ENCODE data around the gene STK10. TPM values are rescaled to one million over a fixed set of nuclear protein-coding genes. Genes with fewer than 3 reads are reported as not detected.

The STK10 gene
- total and polyA plus RNA-seq, 2 of the 8 experiments (the other 6 are each of a cell fraction or from before 2014, with no cell fraction given), result 10.5 to 21.4 TPM

DNA sequence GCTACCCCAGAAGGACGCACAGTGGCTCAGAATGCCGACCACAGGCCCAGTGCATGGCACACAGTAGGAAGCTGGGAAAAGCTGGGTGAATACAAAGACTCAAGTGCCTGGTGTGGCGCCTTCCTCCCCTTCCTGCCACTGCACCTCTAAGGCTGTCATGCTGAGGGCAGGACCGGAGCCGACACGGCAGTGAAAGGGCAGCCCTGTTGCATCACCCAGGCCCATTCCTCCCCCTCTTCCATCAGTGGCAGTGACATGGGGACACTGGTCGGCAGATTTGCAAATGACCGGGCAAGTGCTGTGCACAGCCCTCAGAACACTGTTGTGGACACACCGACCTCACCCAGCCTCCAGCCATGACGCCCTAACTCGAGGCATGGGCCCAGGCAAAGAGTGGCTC is 84.0 kb downstream of the STK10 start:
- ChIA-PET POLR2A (ENCODE audit: partially characterized antibody) (interaction anchor here (0.7 to 1.6 kb wide), 4 partner anchors 8 to 179 kb away, joined by 3 to 5 read pairs (median 3); partner anchors contain the start of gene UBTD2), CTCF (ENCODE audit: partially characterized antibody) (interaction anchor here (0.6 to 6.1 kb wide), 15 partner anchors 10 to 683 kb away, joined by 3 to 64 read pairs (median 4); partner anchors contain the start of gene STK10)
- Histone ChIP-seq H3K27ac (ENCODE audit: low read depth, low read length) (no peak overlapping the region), H2BK15ac (ENCODE audit: low read length) (peak overlapping the region; percentile 36; the same call in 1 of the 2 replicates), H4K5ac (ENCODE audit: insufficient read length, low read depth, low read length) (no peak overlapping the region), H3K9ac (replicated peaks in 1 of 4; ENCODE audit: extremely low read depth in 1 of 4, low read depth in 3 of 4, low read length in 3 of 4) (no peak overlapping the region), H2AFZ (ENCODE audit: low read length) (no peak overlapping the region), H4K91ac (replicated peaks; ENCODE audit: insufficient read length, low read length) (peak overlapping the region; percentile 8), H3K4me3 (ENCODE audit: extremely low read depth in 1 of 4, insufficient read depth in 2 of 4, low read depth in 3 of 4, low read length in 4 of 4) (no peak overlapping the region), H4K8ac (ENCODE audit: extremely low read depth, insufficient read depth, low read length) (peak overlapping the region; percentile 21), H3K4ac (replicated peaks; ENCODE audit: insufficient read length, low read depth, low read length) (no peak overlapping the region), H2BK5ac (ENCODE audit: low read depth, low read length) (peak overlapping the region; percentile 28; the same call in 1 of the 2 replicates), H3K9me3 (ENCODE audit: insufficient read depth in 2 of 2, low read depth in 1 of 2, low read length in 1 of 2) (no peaks in the 10 kb centered on the region), H3K23ac (ENCODE audit: insufficient read length) (no peak overlapping the region), H3K36me3 (ENCODE audit: control insufficient read depth in 2 of 4, insufficient read depth in 4 of 4, low read length in 3 of 4) (no peaks in the 10 kb centered on the region), H3K23me2 (ENCODE audit: low read depth, low read length) (no peaks in the 10 kb centered on the region; the same call in 1 of the 2 replicates), H2BK20ac (ENCODE audit: low read length) (0 out of 2 replicates have a peak overlapping the region, but pooled peaks have one; percentile 6), H4K20me1 (replicated peaks in 1 of 2; ENCODE audit: control insufficient read depth in 1 of 2, insufficient read depth in 2 of 2, low read length in 2 of 2) (no peaks in the 10 kb centered on the region), H3K18ac (ENCODE audit: extremely low read depth, low read length) (peak overlapping the region; percentile 79), H3K4me1 (replicated peaks in 1 of 4; ENCODE audit: control insufficient read depth in 3 of 4, insufficient read depth in 4 of 4, low read length in 3 of 4) (peaks cover 0 to 30% (median 15%) of the 10 kb centered on the region in 4 experiments; a peak in 6 of 7 replicates), H3K79me1 (ENCODE audit: low read depth, low read length) (no peaks in the 10 kb centered on the region), H3K27me3 (replicated peaks in 1 of 4; ENCODE audit: control insufficient read depth in 3 of 4, extremely low read depth in 1 of 4, insufficient read depth in 3 of 4, low read length in 3 of 4) (no peaks in the 10 kb centered on the region), H2AK5ac (ENCODE audit: low read depth, low read length) (no peak overlapping the region), H3K4me2 (ENCODE audit: insufficient read depth in 1 of 2, low read depth in 2 of 2, low read length in 2 of 2) (peak overlapping the region in 1 of 2 experiments; percentile 8; a peak in 2 of 4 replicates), H2BK120ac (replicated peaks; ENCODE audit: low read depth, low read length) (no peak overlapping the region), H3K14ac (ENCODE audit: insufficient read length) (no peak overlapping the region), H3K79me2 (ENCODE audit: control insufficient read depth in 1 of 2, insufficient read depth in 2 of 2, low read length in 2 of 2) (no peaks in the 10 kb centered on the region), H3K56ac (replicated peaks; ENCODE audit: insufficient read length, low read depth, low read length) (no peak overlapping the region), H2BK12ac (ENCODE audit: low read depth, low read length) (peak overlapping the region; percentile 75; the same call in 1 of the 2 replicates)
- FAIRE-seq (no peak), DNase-seq (ENCODE audit: low read depth in 1 of 2, low spot score in 2 of 2) (no peak)
- TF ChIP-seq CEBPB (IDR thresholded peaks at IDR 0.05; ENCODE audit: low read depth, low read length) (peak; percentile 85), KDM1A (IDR thresholded peaks at IDR 0.05; ENCODE audit: borderline replicate concordance, low read length) (no peak)
- WGBS, 2 experiments (ENCODE audit: extremely low coverage in 1 of 2, insufficient coverage in 1 of 2, insufficient read length in 1 of 2, insufficient replicate concordance in 2 of 2, low coverage in 1 of 2, low lambda C conversion rate in 2 of 2, missing lambda C conversion rate in 1 of 2), result 71% methylated on average over 11 of the region's 11 CpGs; no CpG with 5 or more reads in 1 of the 2 experiments

All from H1 (cell line).